ENCODE data around the gene SERPINA1. TPM values are rescaled to one million over a fixed set of nuclear protein-coding genes. Genes with fewer than 3 reads are reported as not detected.

Gene SERPINA1
- total and polyA plus RNA-seq, 10 of the 15 experiments (the other 5 are each of a cell fraction or from before 2014, with no cell fraction given) = 0.16 to 6.6 (median 0.53) TPM

- Histone ChIP-seq H3K9ac (ENCODE audit: control insufficient read depth, insufficient read depth, low read length) (no peak overlapping the region), H3K4me1 (ENCODE audit: control insufficient read depth, insufficient read depth, low read length) (peaks cover 22% of the 10 kb centered on the region), H3K4me2 (ENCODE audit: control insufficient read depth, insufficient read depth) (no peak overlapping the region), H3K79me2 (ENCODE audit: control insufficient read depth, insufficient read depth, low read length) (no peaks in the 10 kb centered on the region), H3K27ac (ENCODE audit: control insufficient read depth, insufficient read depth) (no peak overlapping the region), H3K4me3 (no peak overlapping the region), H2AFZ (ENCODE audit: control insufficient read depth, low read depth, low read length) (no peak overlapping the region), H3K36me3 (ENCODE audit: control insufficient read depth in 2 of 2, insufficient read depth in 2 of 2, low read length in 1 of 2) (no peaks in the 10 kb centered on the region), H4K20me1 (ENCODE audit: control insufficient read depth, insufficient read depth) (no peaks in the 10 kb centered on the region), H3K27me3 (replicated peaks in 1 of 2; ENCODE audit: control insufficient read depth in 2 of 2, insufficient read depth in 2 of 2, low read length in 1 of 2) (no peaks in the 10 kb centered on the region), H3K9me3 (replicated peaks; ENCODE audit: control insufficient read depth, insufficient read depth, low read length) (peaks cover 11% of the 10 kb centered on the region)
- intact Hi-C loops (cut with micrococcal nuclease; ENCODE audit: unreplicated experiment) (no loop called here), in situ Hi-C loops (cut with MboI) (no loop called here)
- ATAC-seq (no peak), DNase-seq (ENCODE audit: low read depth, low spot score) (no peak), FAIRE-seq (no peak)
- BruUV-seq (replicated peaks) = no TSS peak
- ChIA-PET SMC1A (ENCODE audit: uncharacterized antibody, unreplicated experiment) (no interaction called here), RAD21 (ENCODE audit: unreplicated experiment) (no interaction called here), POLR2A (no interaction called here), CTCF (no interaction called here)
- WGBS (ENCODE audit: insufficient coverage, insufficient replicate concordance, low lambda C conversion rate, missing lambda C conversion rate) = 37% methylated on average over 8 of the region's 8 CpGs
- TF ChIP-seq ZBED1 (IDR thresholded peaks at IDR 0.05; ENCODE audit: borderline replicate concordance) = no peak
- TF ChIP-seq, protein P1, sequence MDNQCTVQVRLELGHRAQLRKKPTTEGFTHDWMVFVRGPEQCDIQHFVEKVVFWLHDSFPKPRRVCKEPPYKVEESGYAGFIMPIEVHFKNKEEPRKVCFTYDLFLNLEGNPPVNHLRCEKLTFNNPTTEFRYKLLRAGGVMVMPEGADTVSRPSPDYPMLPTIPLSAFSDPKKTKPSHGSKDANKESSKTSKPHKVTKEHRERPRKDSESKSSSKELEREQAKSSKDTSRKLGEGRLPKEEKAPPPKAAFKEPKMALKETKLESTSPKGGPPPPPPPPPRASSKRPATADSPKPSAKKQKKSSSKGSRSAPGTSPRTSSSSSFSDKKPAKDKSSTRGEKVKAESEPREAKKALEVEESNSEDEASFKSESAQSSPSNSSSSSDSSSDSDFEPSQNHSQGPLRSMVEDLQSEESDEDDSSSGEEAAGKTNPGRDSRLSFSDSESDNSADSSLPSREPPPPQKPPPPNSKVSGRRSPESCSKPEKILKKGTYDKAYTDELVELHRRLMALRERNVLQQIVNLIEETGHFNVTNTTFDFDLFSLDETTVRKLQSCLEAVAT (IDR thresholded peaks at IDR 0.05) = no peak
- no peak for TF ChIP-seq FOXK2 (IDR thresholded peaks at IDR 0.05)
- no peak for TF ChIP-seq MYC (IDR thresholded peaks at IDR 0.05; ENCODE audit: insufficient read depth, insufficient read length, insufficient replicate concordance, low read length, severe bottlenecking)
- no peak for TF ChIP-seq SP1 (IDR thresholded peaks at IDR 0.05; ENCODE audit: low read depth, low read length)
- no peak for TF ChIP-seq CHD2 (IDR thresholded peaks at IDR 0.05; ENCODE audit: borderline replicate concordance, low read depth, low read length)
- TF ChIP-seq RAD51 (IDR thresholded peaks at IDR 0.05) = no peak
- no peak for TF ChIP-seq BHLHE40 (IDR thresholded peaks at IDR 0.05; ENCODE audit: borderline replicate concordance in 1 of 2, low read depth in 2 of 2, low read length in 1 of 2)
- TF ChIP-seq BRCA1 (IDR thresholded peaks at IDR 0.05; ENCODE audit: low read depth, low read length) = no peak
- no peak for TF ChIP-seq ZNF24 (IDR thresholded peaks at IDR 0.05)
- no peak for TF ChIP-seq IKZF1 (conservative IDR thresholded peaks at IDR 0.05)
- TF ChIP-seq, protein P2, sequence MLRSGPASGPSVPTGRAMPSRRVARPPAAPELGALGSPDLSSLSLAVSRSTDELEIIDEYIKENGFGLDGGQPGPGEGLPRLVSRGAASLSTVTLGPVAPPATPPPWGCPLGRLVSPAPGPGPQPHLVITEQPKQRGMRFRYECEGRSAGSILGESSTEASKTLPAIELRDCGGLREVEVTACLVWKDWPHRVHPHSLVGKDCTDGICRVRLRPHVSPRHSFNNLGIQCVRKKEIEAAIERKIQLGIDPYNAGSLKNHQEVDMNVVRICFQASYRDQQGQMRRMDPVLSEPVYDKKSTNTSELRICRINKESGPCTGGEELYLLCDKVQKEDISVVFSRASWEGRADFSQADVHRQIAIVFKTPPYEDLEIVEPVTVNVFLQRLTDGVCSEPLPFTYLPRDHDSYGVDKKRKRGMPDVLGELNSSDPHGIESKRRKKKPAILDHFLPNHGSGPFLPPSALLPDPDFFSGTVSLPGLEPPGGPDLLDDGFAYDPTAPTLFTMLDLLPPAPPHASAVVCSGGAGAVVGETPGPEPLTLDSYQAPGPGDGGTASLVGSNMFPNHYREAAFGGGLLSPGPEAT (IDR thresholded peaks at IDR 0.05; ENCODE audit: low read depth) = no peak
- no peak for TF ChIP-seq NBN (IDR thresholded peaks at IDR 0.05)
- TF ChIP-seq, protein P3, sequence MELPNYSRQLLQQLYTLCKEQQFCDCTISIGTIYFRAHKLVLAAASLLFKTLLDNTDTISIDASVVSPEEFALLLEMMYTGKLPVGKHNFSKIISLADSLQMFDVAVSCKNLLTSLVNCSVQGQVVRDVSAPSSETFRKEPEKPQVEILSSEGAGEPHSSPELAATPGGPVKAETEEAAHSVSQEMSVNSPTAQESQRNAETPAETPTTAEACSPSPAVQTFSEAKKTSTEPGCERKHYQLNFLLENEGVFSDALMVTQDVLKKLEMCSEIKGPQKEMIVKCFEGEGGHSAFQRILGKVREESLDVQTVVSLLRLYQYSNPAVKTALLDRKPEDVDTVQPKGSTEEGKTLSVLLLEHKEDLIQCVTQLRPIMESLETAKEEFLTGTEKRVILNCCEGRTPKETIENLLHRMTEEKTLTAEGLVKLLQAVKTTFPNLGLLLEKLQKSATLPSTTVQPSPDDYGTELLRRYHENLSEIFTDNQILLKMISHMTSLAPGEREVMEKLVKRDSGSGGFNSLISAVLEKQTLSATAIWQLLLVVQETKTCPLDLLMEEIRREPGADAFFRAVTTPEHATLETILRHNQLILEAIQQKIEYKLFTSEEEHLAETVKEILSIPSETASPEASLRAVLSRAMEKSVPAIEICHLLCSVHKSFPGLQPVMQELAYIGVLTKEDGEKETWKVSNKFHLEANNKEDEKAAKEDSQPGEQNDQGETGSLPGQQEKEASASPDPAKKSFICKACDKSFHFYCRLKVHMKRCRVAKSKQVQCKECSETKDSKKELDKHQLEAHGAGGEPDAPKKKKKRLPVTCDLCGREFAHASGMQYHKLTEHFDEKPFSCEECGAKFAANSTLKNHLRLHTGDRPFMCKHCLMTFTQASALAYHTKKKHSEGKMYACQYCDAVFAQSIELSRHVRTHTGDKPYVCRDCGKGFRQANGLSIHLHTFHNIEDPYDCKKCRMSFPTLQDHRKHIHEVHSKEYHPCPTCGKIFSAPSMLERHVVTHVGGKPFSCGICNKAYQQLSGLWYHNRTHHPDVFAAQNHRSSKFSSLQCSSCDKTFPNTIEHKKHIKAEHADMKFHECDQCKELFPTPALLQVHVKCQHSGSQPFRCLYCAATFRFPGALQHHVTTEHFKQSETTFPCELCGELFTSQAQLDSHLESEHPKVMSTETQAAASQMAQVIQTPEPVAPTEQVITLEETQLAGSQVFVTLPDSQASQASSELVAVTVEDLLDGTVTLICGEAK (IDR thresholded peaks at IDR 0.05; ENCODE audit: borderline replicate concordance) = no peak
Measured at GRCh38 chr14:94343238-94344005, 45.0 kb downstream of the SERPINA1 start.
